Measurements from ENCODE around the gene ATP6V1G2. TPM values are rescaled to one million over a fixed set of nuclear protein-coding genes. Genes with fewer than 3 reads are reported as not detected.

The ATP6V1G2 gene
- total RNA-seq, 2 experiments from 2014 or later: 3.8 to 14.1 TPM

GRCh38 chr6:31567531-31568370 is 21.3 kb upstream of the ATP6V1G2 start:
- intact Hi-C loops (cut with micrococcal nuclease; ENCODE audit: unreplicated experiment): loop anchor here (1.0 kb wide), 1 partner anchor 7 kb away; no protein-coding TSS in a partner anchor
- Histone ChIP-seq H3K4me1 (ENCODE audit: insufficient read depth, low read length, poor library complexity, severe bottlenecking) (peaks cover 63% of the 10 kb centered on the region), H3K36me3 (ENCODE audit: insufficient read depth, low read length) (no peaks in the 10 kb centered on the region), H3K9me2 (ENCODE audit: insufficient read depth, low read length) (no peaks in the 10 kb centered on the region), H3K9me3 (ENCODE audit: low read length) (no peaks in the 10 kb centered on the region), H3K79me2 (ENCODE audit: insufficient read depth, low read depth, low read length) (peaks cover 10% of the 10 kb centered on the region; the same call in 1 of the 2 replicates), H3K4me3 (ENCODE audit: low read depth, low read length, poor library complexity, severe bottlenecking) (peak overlapping the region; percentile 16), H3K27ac (ENCODE audit: low read depth, low read length, poor library complexity, severe bottlenecking) (peak overlapping the region; percentile 75), H2AFZ (ENCODE audit: low read length) (no peak overlapping the region), H3K4me2 (ENCODE audit: low read length) (peak overlapping the region; percentile 82), H4K20me1 (ENCODE audit: insufficient read depth, low read length) (no peaks in the 10 kb centered on the region)
- CTCF ChIA-PET (ENCODE audit: unreplicated experiment): no interaction called here
- TF ChIP-seq, protein P1, sequence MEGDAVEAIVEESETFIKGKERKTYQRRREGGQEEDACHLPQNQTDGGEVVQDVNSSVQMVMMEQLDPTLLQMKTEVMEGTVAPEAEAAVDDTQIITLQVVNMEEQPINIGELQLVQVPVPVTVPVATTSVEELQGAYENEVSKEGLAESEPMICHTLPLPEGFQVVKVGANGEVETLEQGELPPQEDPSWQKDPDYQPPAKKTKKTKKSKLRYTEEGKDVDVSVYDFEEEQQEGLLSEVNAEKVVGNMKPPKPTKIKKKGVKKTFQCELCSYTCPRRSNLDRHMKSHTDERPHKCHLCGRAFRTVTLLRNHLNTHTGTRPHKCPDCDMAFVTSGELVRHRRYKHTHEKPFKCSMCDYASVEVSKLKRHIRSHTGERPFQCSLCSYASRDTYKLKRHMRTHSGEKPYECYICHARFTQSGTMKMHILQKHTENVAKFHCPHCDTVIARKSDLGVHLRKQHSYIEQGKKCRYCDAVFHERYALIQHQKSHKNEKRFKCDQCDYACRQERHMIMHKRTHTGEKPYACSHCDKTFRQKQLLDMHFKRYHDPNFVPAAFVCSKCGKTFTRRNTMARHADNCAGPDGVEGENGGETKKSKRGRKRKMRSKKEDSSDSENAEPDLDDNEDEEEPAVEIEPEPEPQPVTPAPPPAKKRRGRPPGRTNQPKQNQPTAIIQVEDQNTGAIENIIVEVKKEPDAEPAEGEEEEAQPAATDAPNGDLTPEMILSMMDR (conservative IDR thresholded peaks at IDR 0.05; ENCODE audit: low read length): no peak
- TF ChIP-seq EZH2phosphoT487 (IDR thresholded peaks at IDR 0.05; ENCODE audit: borderline replicate concordance, low read depth, low read length): no peak
- POLR2A ChIA-PET: interaction anchor here (0.6 to 1.9 kb wide), 6 partner anchors 8 to 45 kb away, joined by 3 to 9 read pairs (median 4); partner anchors contain the start of gene LTB
- no peak for DNase-seq (ENCODE audit: low spot score)
- BruUV-seq (replicated peaks): TSS peak; percentile 47

DNA sequence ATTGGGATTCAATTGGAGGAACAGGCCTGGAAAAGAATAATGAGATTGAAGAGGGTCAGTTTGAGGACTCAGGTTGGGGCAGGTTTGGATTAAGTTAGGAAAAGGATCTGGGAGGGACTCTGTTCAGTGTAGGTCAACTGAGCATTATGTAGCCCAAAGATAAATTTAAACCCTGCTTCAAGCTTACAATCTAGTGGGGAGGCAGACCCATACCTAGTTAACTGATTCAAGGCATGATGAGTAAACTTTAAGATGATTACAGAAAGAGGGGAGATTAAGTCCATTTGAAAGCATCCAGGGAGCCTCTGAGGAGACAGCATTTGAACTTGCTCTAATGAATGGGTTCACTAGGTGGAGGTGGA is 14.3 kb upstream of the ATP6V1G2 start:
- POLR2A ChIA-PET: interaction anchor here (1.0 to 1.9 kb wide), 5 partner anchors 8 to 37 kb away, joined by 3 to 6 read pairs (median 4); partner anchors contain the start of gene TNF
- no peaks in the 10 kb centered on the region for H3K9me2 ChIP-seq (ENCODE audit: insufficient read depth, low read length)
- H3K4me3 ChIP-seq (ENCODE audit: low read depth, low read length, poor library complexity, severe bottlenecking): peak overlapping the region; percentile 57
- BruUV-seq (replicated peaks): no TSS peak
- H3K79me2 ChIP-seq (ENCODE audit: insufficient read depth, low read depth, low read length): no peaks in the 10 kb centered on the region
- H3K36me3 ChIP-seq (ENCODE audit: insufficient read depth, low read length): peaks cover 46% of the 10 kb centered on the region
- H2AFZ ChIP-seq (ENCODE audit: low read length): no peak overlapping the region
- TF ChIP-seq, protein P1 (conservative IDR thresholded peaks at IDR 0.05; ENCODE audit: low read length): no peak
- no peak for TF ChIP-seq EZH2phosphoT487 (IDR thresholded peaks at IDR 0.05; ENCODE audit: borderline replicate concordance, low read depth, low read length)
- DNase-seq (ENCODE audit: low spot score): no peak
- intact Hi-C loops (cut with micrococcal nuclease; ENCODE audit: unreplicated experiment): loop anchor here (1.0 kb wide), 3 partner anchors 8 to 21 kb away; partner anchors contain the start of gene LTA
- H3K27ac ChIP-seq (ENCODE audit: low read depth, low read length, poor library complexity, severe bottlenecking): peak overlapping the region; percentile 94
- peak overlapping the region; percentile 81 for H3K4me2 ChIP-seq (ENCODE audit: low read length)
- H4K20me1 ChIP-seq (ENCODE audit: insufficient read depth, low read length): no peaks in the 10 kb centered on the region
- H3K9me3 ChIP-seq (ENCODE audit: low read length): no peaks in the 10 kb centered on the region
- H3K4me1 ChIP-seq (ENCODE audit: insufficient read depth, low read length, poor library complexity, severe bottlenecking): peaks cover 70% of the 10 kb centered on the region
- CTCF ChIA-PET (ENCODE audit: unreplicated experiment): interaction anchor here (0.7 kb wide), 1 partner anchor 10 kb away, joined by 3 read pairs; no protein-coding TSS in a partner anchor

Data from OCI-LY7 (cell line).